ENCODE results near the gene EXOC3L4. TPM values are rescaled to one million over a fixed set of nuclear protein-coding genes. Genes with fewer than 3 reads are reported as not detected.

Gene EXOC3L4
- total and polyA plus RNA-seq, 2 of the 8 experiments (the other 6 are each of a cell fraction or from before 2014, with no cell fraction given): 0.45 to 0.57 TPM

DNA sequence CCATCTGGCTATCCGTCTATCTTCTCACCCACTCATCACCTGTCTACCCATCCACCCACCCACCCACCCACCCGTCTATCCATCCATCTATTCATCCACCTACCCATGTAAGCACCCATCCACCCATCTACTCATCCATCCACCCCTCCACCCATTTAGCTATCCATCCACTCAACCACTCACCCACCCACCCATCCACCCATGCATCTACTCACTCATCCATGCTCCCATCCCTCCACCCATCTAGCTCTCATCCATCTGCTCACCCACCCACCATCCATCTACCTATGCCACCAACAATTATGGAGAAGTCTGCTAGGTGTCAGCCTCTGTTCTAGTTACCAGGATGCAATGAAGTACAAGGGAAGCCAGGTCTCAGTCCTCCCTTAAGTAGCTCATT is 39.9 kb downstream of the EXOC3L4 start (continued):
- TF ChIP-seq, protein P1, sequence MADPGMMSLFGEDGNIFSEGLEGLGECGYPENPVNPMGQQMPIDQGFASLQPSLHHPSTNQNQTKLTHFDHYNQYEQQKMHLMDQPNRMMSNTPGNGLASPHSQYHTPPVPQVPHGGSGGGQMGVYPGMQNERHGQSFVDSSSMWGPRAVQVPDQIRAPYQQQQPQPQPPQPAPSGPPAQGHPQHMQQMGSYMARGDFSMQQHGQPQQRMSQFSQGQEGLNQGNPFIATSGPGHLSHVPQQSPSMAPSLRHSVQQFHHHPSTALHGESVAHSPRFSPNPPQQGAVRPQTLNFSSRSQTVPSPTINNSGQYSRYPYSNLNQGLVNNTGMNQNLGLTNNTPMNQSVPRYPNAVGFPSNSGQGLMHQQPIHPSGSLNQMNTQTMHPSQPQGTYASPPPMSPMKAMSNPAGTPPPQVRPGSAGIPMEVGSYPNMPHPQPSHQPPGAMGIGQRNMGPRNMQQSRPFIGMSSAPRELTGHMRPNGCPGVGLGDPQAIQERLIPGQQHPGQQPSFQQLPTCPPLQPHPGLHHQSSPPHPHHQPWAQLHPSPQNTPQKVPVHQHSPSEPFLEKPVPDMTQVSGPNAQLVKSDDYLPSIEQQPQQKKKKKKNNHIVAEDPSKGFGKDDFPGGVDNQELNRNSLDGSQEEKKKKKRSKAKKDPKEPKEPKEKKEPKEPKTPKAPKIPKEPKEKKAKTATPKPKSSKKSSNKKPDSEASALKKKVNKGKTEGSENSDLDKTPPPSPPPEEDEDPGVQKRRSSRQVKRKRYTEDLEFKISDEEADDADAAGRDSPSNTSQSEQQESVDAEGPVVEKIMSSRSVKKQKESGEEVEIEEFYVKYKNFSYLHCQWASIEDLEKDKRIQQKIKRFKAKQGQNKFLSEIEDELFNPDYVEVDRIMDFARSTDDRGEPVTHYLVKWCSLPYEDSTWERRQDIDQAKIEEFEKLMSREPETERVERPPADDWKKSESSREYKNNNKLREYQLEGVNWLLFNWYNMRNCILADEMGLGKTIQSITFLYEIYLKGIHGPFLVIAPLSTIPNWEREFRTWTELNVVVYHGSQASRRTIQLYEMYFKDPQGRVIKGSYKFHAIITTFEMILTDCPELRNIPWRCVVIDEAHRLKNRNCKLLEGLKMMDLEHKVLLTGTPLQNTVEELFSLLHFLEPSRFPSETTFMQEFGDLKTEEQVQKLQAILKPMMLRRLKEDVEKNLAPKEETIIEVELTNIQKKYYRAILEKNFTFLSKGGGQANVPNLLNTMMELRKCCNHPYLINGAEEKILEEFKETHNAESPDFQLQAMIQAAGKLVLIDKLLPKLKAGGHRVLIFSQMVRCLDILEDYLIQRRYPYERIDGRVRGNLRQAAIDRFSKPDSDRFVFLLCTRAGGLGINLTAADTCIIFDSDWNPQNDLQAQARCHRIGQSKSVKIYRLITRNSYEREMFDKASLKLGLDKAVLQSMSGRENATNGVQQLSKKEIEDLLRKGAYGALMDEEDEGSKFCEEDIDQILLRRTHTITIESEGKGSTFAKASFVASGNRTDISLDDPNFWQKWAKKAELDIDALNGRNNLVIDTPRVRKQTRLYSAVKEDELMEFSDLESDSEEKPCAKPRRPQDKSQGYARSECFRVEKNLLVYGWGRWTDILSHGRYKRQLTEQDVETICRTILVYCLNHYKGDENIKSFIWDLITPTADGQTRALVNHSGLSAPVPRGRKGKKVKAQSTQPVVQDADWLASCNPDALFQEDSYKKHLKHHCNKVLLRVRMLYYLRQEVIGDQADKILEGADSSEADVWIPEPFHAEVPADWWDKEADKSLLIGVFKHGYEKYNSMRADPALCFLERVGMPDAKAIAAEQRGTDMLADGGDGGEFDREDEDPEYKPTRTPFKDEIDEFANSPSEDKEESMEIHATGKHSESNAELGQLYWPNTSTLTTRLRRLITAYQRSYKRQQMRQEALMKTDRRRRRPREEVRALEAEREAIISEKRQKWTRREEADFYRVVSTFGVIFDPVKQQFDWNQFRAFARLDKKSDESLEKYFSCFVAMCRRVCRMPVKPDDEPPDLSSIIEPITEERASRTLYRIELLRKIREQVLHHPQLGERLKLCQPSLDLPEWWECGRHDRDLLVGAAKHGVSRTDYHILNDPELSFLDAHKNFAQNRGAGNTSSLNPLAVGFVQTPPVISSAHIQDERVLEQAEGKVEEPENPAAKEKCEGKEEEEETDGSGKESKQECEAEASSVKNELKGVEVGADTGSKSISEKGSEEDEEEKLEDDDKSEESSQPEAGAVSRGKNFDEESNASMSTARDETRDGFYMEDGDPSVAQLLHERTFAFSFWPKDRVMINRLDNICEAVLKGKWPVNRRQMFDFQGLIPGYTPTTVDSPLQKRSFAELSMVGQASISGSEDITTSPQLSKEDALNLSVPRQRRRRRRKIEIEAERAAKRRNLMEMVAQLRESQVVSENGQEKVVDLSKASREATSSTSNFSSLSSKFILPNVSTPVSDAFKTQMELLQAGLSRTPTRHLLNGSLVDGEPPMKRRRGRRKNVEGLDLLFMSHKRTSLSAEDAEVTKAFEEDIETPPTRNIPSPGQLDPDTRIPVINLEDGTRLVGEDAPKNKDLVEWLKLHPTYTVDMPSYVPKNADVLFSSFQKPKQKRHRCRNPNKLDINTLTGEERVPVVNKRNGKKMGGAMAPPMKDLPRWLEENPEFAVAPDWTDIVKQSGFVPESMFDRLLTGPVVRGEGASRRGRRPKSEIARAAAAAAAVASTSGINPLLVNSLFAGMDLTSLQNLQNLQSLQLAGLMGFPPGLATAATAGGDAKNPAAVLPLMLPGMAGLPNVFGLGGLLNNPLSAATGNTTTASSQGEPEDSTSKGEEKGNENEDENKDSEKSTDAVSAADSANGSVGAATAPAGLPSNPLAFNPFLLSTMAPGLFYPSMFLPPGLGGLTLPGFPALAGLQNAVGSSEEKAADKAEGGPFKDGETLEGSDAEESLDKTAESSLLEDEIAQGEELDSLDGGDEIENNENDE (IDR thresholded peaks at IDR 0.05; ENCODE audit: insufficient replicate concordance, low read length): no peak
- TF ChIP-seq TEAD4 (IDR thresholded peaks at IDR 0.05; ENCODE audit: low read depth, low read length) (no peak), BCL11A (IDR thresholded peaks at IDR 0.05; ENCODE audit: low read depth in 2 of 2, low read length in 2 of 2) (no peak), HDAC2 (IDR thresholded peaks at IDR 0.05; ENCODE audit: borderline replicate concordance in 1 of 2, low read depth in 2 of 2, low read length in 2 of 2) (no peak), KDM5A (IDR thresholded peaks at IDR 0.05; ENCODE audit: low read length) (no peak), NANOG (IDR thresholded peaks at IDR 0.05; ENCODE audit: insufficient read depth, low read depth, low read length, poor library complexity, severe bottlenecking) (no peak), CBX5 (IDR thresholded peaks at IDR 0.05; ENCODE audit: low read depth, low read length) (no peak), RBBP5 (IDR thresholded peaks at IDR 0.05; ENCODE audit: borderline replicate concordance, low read depth, low read length) (no peak), SP1 (IDR thresholded peaks at IDR 0.05; ENCODE audit: low read depth, low read length) (no peak)
- TF ChIP-seq, protein P2, sequence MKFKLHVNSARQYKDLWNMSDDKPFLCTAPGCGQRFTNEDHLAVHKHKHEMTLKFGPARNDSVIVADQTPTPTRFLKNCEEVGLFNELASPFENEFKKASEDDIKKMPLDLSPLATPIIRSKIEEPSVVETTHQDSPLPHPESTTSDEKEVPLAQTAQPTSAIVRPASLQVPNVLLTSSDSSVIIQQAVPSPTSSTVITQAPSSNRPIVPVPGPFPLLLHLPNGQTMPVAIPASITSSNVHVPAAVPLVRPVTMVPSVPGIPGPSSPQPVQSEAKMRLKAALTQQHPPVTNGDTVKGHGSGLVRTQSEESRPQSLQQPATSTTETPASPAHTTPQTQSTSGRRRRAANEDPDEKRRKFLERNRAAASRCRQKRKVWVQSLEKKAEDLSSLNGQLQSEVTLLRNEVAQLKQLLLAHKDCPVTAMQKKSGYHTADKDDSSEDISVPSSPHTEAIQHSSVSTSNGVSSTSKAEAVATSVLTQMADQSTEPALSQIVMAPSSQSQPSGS (IDR thresholded peaks at IDR 0.05; ENCODE audit: low read length): no peak

All from H1 (cell line).